Dermis blood vessel endothelial cell (primary cell): ENCODE measurements around the gene LIPG. TPM values are rescaled to one million over a fixed set of nuclear protein-coding genes. Genes with fewer than 3 reads are reported as not detected.
"Not testable (repeated sequence)": the region's sequence is repeated elsewhere in the genome, so short reads cannot be mapped to it uniquely, and the experiment has no call there.

Experiments
- DNase-seq: peaks from one replicate; pipeline ENCODE4 v3.0.0; 2010
- total RNA-seq: library from RNA; depleted of rRNA; stranded (reverse); fragments of >200 nt; gene quantifications from 2 replicates; pipeline ENCODE4 v1.2.3, GENCODE V29; 2014

The LIPG gene
- total RNA-seq, 1 donor from 2014 or later, result 1.9 TPM

GRCh38 chr18:49579041-49579440 lies 17.2 kb downstream of the LIPG start:
- DNase-seq, result not testable (repeated sequence)

- not testable (repeated sequence) for DNase-seq
Measured at GRCh38 chr18:49579583-49579982, 17.7 kb downstream of the LIPG start.

DNA sequence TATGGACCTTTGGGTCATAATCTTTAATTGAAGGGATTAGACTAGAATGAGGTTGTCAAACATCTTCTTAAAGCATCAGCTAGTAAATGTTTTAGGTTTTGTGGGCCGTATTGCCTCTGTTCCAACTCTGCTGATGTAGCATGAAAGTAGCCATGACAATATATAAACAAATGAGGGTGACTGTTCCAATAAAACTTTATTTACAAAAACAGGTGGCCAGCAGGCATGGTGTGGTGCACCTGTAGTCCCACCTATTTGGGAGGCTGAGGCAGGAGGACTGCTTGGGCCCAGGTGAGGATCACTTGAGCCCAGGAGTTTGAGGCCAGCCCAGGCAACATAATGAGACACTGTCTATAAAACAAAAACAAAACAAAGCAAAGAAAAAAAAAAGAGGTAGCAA lies 18.4 kb downstream of the LIPG start:
- DNase-seq, result no peak

DNA sequence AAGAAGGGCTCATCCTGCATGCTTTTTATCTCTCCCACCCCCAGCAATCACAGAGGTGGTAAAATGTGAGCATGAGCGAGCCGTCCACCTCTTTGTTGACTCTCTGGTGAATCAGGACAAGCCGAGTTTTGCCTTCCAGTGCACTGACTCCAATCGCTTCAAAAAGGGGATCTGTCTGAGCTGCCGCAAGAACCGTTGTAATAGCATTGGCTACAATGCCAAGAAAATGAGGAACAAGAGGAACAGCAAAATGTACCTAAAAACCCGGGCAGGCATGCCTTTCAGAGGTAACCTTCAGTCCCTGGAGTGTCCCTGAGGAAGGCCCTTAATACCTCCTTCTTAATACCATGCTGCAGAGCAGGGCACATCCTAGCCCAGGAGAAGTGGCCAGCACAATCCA lies 19.5 kb downstream of the LIPG start:
- DNase-seq, result no peak

GRCh38 chr18:49582579-49582978 lies 20.7 kb downstream of the LIPG start:
- DNase-seq, result no peak

GRCh38 chr18:49584394-49584793 lies 22.5 kb downstream of the LIPG start:
- DNase-seq, result no peak

GRCh38 chr18:49584951-49585350 lies 23.1 kb downstream of the LIPG start:
- DNase-seq, result not testable (repeated sequence)

GRCh38 chr18:49585781-49586663 lies 24.2 kb downstream of the LIPG start:
- DNase-seq, result no peak

DNA sequence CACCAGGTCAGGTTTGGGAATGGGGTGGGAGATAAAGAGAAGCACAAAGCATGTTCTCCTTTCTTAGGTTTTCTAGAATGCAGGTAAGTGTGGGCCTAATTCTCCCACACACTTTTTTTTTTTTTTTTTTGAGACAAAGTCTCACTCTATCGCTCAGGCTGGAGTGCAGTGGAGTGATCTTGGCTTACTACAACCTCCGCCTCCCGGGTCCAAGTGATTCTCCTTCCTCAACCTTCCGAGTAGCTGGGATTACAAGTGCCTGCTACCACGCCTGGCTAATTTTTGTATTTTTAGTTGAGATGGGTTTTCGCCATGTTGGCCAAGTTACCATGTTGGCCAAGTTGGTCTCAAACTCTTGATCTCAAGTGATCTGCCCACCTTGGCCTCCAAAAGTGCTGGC lies 26.3 kb downstream of the LIPG start:
- DNase-seq, result no peak

- no peak for DNase-seq
Measured at GRCh38 chr18:49588971-49589370, 27.1 kb downstream of the LIPG start.

DNA sequence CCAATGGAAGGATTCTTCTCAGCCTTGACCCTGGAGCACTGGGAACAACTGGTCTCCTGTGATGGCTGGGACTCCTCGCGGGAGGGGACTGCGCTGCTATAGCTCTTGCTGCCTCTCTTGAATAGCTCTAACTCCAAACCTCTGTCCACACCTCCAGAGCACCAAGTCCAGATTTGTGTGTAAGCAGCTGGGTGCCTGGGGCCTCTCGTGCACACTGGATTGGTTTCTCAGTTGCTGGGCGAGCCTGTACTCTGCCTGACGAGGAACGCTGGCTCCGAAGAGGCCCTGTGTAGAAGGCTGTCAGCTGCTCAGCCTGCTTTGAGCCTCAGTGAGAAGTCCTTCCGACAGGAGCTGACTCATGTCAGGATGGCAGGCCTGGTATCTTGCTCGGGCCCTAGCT lies 28.8 kb downstream of the LIPG start:
- DNase-seq, result no peak

DNA sequence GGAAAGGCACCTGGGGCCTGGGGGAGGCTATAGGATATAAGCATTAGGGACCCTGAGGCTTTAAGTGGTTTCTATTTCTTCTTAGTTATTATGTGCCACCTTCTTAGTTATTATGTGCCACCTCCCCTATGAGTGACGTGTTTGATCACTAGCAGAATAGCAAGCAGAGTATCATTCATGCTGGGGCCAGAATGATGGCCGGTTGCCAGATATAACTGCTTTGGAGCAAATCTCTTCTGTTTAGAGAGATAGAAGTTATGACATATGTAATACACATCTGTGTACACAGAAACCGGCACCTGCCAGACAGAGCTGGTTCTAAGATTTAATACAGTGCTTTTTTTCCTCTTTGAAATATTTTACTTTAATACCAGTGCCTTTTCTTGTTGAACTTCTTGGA lies 29.4 kb downstream of the LIPG start:
- no peak for DNase-seq

DNA sequence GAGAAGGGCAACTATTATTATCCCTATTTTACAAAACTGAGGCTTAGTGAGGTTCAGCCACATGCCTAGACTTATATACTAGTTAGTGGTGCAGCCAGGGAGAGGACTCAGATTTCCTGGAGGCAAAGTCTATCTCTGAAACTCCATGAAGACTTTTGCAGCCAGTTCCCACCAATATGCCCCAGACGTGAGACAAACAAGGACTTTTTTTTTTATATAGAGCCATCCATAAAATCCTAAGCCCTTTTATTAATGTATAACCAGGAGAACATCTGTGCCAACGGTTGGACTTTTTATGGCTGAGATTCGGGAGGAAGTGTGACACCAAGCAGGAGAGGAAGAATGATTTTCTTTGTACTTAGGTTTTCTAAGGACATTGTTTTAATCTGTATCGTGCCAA lies 29.9 kb downstream of the LIPG start:
- no peak for DNase-seq

DNA sequence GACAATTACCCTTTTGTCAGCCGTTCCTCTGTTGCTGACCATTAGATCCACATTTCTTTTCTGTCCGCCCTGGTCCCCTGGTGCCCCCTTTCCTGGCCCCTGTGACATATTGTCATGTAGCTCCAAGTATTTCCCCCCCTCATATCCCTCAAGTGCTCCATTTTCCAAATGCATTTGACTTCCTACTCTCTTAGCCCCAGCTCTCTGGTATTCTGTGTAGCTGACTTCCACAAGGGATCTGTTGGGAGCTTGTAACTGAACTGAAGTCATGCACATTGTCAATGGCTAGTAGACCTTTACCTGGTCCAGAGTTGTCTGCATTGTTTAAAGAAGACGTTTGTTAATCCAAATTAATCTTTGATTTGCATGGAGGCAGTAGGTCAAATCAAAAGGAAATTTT lies 34.8 kb downstream of the LIPG start:
- no peak for DNase-seq

- no peak for DNase-seq
Measured at GRCh38 chr18:49597157-49597931, 35.5 kb downstream of the LIPG start.

GRCh38 chr18:49601211-49601610 lies 39.4 kb downstream of the LIPG start:
- no peak for DNase-seq

- no peak for DNase-seq
Measured at GRCh38 chr18:49608366-49609255, 46.8 kb downstream of the LIPG start.

DNA sequence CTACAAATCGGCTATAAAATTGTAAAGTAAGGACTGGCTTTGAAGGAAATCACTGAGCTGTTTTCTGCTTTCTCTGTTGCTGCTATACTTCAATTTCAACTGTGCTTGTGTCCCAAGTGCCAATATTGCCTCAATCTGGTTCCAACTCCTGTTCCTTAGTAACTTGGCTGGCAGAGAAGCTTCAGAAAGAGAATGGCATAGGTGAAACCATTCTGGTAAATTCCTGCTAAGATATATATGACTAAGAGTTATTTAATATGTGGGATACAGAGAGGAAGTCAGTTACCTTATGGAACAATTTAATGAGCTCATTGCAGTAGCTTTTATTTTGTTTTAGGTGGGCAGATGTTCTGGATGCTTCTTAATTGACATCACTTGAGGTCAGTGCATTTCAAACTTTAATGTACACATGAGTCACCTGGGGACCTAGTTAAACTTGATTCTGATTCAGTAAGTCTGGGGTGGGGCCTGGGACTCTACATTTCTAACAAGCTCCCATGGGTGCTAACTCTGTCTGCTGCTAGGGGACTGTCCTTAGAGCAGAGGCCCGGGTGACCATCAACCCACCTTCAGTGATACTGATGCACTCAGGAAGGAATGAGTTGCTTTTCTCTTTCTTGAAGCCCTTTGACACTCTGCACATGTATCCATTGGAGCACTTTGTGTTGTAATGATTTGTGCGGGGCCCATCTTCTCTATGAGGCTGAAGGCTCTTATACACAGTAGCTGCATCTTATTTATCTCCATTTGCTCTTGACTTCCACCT lies 47.6 kb downstream of the LIPG start:
- no peak for DNase-seq

DNA sequence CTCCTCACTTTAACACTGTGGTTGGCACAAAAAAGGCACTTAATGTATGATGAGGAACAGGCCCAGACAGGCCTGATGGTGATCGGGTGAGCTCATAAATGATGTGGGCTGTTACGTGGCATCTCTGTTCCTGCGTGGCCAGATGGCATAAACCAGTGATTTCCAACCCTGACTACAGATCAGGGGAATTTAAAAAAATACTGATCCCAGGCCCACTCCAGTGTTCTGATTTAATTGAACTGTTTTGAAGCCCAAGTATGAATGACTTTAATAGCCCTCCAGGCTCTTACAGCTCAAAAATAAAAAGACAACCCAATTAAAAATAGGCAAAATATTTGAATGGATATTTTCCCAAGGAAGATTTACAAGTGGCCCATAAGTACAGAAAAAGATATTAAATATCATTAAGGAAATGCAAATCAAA lies 48.2 kb downstream of the LIPG start:
- DNase-seq, result no peak

DNA sequence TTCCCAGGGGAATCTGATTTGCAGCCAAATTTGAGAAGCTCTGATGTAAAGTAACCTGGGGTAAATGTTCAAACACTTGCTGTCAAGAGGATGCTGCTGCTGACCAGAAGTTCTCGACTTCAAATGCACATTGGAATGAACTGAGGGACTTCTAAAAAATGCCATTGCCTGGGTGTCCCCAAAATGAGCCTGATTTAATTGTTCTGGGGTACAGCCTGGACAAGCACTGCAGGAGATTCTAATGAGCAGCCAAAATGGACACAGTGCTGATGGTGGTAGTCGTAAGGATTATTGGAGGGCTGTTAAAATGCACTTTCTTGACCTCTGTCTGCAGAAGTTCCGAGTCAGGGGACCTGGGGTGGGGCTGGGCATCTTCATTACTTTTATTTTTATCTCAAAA lies 49.5 kb downstream of the LIPG start:
- no peak for DNase-seq

DNA sequence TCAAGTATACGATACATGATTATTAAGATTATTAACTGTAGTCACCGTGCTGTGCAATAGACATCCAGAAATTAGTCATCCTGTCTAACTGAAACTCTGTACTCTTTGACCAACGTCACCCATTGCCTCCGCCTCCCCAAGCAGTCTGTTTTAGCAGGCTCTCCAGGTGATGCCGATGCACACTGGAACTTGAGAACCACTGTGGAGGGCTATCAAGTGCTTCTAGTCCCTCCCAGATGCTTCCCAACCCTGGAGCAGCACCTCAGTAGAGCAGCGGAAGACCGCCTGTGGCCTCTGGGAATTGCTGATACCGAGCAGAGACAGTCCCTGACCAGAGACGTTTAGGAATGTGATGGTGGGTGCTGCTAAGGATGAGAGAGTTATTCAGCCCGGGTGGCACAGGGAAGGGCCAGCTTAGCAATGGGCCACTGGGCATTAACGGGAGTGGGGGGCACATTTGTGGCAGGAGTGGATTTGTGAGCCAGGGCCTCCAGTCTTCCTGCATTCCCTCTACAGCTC lies 50.7 kb downstream of the LIPG start:
- DNase-seq, result no peak

DNA sequence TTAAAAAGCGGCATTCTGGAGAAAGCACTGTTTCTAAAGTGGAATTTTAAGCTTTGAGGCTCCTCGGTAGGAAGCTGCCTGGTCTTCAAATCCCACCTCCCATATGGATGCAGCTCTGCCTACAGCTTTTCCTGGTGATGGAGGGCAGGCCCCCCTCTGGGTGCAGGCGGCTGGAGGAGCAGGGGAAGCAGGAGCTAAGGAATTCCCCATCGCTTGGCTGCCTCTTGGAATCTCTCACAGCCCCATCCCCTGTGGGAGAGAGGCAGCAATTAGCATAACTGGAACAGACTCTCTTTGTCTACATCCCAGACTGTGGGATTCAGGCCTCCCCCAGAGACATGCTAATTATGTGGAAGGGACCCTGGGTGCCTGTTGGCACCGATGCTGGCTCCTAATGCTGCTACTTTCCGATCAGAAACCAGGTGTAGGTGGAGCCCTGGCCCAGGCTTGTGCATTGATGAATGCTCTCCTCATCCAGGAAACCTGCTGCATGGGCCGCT lies 51.3 kb downstream of the LIPG start:
- no peak for DNase-seq
